GM12872 (cell line): ENCODE data around the gene UBE2E1.

Experiments
- CTCF ChIP-seq: IDR thresholded peaks from 3 replicates; pipeline ENCODE4 v1.5.1; 2011; ENCODE audit warnings: low read depth, mild to moderate bottlenecking, low read length, moderate library complexity; ENCODE audit not compliant: insufficient read depth

Gene UBE2E1

DNA sequence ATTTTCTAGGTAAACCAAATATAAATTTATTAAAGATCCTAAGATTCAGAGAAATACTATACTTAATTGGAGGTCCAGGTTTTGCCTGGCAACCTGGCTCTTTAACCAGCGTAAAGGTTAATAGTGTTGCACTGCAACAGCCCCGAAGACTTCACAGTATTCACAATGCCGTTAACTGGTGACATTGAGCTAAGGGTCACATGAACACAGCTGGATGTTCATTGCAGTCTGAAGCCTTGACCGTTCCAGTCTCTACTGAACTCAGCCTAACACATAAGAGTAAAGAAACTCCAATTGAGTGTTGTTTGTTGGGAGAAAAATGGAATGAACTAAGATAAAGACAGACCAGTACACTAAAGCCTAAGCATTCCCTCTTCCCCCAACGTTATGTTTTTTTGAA is 84.2 kb downstream of the UBE2E1 start:
- no peak for TF ChIP-seq CTCF

- TF ChIP-seq CTCF = no peak
Observed at GRCh38 chr3:23894254-23895061, 88.7 kb downstream of the UBE2E1 start.

- no peak for TF ChIP-seq CTCF
Observed at GRCh38 chr3:23895181-23895580, 89.4 kb downstream of the UBE2E1 start.

- no peak for TF ChIP-seq CTCF
Observed at GRCh38 chr3:23900744-23901143, 95.0 kb downstream of the UBE2E1 start.

DNA sequence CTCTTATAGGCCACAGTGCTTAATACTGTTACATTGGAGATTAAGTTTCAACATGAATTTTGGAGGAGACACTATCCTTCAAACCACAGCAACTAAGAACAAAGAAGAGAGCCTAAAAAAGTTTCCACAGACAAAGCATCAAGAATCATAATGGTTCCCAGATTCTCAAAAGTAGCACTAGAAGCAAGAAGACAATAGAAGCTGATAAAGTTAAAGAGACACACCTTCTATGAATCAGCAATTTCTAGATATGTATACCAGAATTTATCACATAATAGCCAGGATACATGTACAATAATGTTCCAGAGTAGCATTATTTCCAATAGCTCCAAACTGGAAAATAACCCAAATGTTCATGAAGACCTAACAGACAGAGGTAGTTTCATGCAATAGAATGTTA is 98.8 kb downstream of the UBE2E1 start:
- TF ChIP-seq CTCF = no peak

DNA sequence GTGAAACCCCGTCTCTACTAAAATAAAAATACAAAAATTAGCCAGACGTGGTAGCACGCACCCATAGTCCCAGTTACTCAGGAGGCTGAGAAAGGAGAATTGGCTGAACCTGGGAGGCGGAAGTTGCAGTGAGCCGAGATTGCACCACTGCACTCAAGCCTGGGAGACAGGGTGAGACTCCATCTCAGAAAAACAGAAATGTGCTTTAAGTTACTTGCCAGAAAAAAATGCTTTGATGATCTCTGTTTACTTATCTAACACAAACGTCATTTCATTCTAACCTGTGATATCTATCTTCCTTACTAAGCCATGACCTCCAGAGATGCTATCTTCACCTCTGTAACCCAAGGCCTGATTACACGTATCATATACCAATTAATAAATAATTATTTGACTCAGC is 103.6 kb downstream of the UBE2E1 start:
- TF ChIP-seq CTCF = no peak

DNA sequence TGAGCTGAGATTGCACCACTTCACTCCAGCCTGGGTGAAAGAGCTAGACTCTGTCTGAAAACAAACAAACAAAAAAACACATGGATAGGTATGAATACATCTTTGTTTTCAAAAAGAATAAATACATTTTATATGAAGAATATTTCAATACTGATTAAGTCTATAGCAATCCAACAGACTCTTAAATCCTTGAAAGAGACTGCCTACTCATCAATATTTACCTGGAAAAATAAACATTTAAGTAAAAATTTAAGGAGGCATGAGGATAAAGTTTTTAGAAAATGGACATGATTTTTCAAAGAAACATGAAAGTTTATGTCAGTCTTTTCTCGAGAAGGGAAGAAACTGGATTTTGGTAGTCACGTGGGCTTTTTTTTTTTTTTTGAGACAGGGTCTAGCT is 105.6 kb downstream of the UBE2E1 start:
- no peak for TF ChIP-seq CTCF

GRCh38 chr3:23913182-23913581 is 107.4 kb downstream of the UBE2E1 start:
- no peak for TF ChIP-seq CTCF
